Mucosa of stomach (tissue), 1 donor: Measurements from ENCODE around the gene DGKQ.
A peak's percentile ranks its signal among the peaks of the same experiment; 100 is the strongest.

Experiments used
- H3K27me3 ChIP-seq: one replicate; pipeline ENCODE4 v1.7.0; 2013; ENCODE audit warnings: mild to moderate bottlenecking, low read length; ENCODE audit not compliant: control insufficient read depth, insufficient read depth
- H3K36me3 ChIP-seq: one replicate; pipeline ENCODE4 v1.7.0; 2013; ENCODE audit warnings: low read length; ENCODE audit not compliant: control insufficient read depth, insufficient read depth
- H3K4me1 ChIP-seq: one replicate; pipeline ENCODE4 v1.7.0; 2013; ENCODE audit warnings: mild to moderate bottlenecking, low read length; ENCODE audit not compliant: control insufficient read depth, insufficient read depth
- H3K4me3 ChIP-seq: one replicate; pipeline ENCODE4 v1.7.0; 2013; ENCODE audit warnings: low read length
- H3K9ac ChIP-seq: one replicate; pipeline ENCODE4 v1.7.0; 2013; ENCODE audit warnings: mild to moderate bottlenecking, low read length, moderate library complexity
- H3K9me3 ChIP-seq: one replicate; pipeline ENCODE4 v1.7.0; 2013; ENCODE audit warnings: mild to moderate bottlenecking, low read length, moderate library complexity; ENCODE audit not compliant: control insufficient read depth
- donor health status: Pancreatic carcinoma.

The DGKQ gene

DNA sequence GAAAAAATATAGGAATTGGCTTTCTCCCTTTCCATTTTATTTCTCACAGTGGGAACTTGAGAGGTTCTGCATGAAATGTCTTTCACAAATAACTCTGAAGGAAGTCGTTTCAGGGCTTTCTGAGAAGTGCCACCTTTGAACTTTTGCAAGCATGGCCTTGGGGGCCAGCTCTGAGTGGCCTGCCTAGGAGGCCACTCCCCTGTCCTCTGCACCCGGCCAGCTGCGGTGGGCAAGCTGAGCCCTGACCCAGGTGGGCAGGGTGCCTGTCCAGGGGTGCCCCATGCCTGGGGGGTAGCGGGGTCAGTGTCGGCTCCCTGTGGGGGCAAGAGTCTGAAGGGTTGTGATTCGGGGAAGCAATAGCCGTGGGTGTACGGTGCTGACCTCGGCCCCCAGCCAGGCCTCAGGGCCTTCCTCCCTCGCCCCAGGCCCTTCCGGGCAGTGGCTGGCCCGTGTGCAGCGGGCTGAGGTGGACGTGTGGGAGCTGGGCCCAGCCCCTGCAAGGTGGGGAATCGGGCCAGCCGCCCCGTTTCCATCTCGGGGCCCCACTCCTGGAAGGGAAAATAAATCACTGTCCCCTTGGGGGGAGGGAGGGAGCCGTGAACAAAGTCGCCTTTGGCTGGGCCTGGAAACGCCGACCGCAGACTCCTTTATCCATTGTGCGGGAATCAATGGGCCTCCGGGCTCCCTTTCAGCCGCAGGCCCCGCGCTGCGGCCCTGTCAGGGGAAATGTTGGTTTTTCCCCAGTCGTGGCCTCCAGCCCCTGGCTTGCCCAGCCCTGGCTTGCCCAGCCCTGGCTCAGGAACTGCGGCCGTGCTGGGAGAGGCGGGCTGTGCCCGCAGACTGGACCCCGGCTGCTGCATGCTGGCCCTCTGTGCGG lies 41.2 kb upstream of the DGKQ start:
- Histone ChIP-seq H3K9ac (no peak overlapping the region), H3K36me3 (no peaks in the 10 kb centered on the region), H3K4me1 (peaks cover 15% of the 10 kb centered on the region), H3K9me3 (no peaks in the 10 kb centered on the region), H3K4me3 (no peak overlapping the region), H3K27me3 (no peaks in the 10 kb centered on the region)

DNA sequence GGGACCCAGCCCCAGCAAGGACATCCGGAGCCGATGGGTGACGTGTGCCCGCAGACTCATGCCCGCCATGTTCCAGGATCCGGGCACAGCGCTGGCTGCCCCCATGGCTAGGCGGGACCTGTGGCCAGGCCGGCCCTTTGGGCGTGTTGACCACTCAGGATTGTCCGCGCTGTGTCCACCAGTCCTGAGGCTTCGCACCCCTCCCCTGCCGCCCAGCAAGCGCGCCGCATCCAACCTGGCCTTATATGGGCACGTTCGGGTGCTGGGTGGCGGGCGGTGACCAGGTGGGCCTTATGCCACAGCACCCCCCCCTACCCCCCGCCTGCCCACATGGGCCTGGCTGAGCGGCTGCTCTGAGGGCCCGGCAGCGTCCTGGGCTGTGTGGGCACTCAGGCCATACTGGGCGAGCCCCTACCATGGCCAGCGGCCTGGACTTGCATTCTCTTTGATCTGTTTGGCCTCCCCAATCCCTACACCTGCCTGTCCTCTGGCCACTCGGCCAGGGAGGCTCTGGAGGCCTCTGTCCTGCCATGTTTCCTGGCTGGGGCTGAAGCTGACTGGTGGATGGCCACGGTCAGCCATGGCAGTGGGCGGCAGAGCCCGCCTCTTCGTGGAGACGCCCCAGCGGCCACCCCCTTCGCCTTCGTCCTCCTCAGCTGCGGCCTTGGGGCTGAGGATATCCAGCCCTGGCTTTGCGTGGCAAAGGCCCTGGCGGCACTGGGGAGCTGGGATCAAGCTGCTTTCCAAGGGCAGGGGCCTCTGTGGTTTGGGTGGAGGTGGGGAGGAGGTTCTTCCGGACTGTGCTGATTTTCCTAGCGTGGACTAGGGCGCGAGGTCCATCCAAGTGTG lies 40.1 kb upstream of the DGKQ start:
- H3K27me3 ChIP-seq, result peaks cover 8% of the 10 kb centered on the region
- H3K9ac ChIP-seq, result no peak overlapping the region
- no peaks in the 10 kb centered on the region for H3K36me3 ChIP-seq
- no peak overlapping the region for H3K4me3 ChIP-seq
- H3K9me3 ChIP-seq, result no peaks in the 10 kb centered on the region
- peaks cover 23% of the 10 kb centered on the region for H3K4me1 ChIP-seq

DNA sequence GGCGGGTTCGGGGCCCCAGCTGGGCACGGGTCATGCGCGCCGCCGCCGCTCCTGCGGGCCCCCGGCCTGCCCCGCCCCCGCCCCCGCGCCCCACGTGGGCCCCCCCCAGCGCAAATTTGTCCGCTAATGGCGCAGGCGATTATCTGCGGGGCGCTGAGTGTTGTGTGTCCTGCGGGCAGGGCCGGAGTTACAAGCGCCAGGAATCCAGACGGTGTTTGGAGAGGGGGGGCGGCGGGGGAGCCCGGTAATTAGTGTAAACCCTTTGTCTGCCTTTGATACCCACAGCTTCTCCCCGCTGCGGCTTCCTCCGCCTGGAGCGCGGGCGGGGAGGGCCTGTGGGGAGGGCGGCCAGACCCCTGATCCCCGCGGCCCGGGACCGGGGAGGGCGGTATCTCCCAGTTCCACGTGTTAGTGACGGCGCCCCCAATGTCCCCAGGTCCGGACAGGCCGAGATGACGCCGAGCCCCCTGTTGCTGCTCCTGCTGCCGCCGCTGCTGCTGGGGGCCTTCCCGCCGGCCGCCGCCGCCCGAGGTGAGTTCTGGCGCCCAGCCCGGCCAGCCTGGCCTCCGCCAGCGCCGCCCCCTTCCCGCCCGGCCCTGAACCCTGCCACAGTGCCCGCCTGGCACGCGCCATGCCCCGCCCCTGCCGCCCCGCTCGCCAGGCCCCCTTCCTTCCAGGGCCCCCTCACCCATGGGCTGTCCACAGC lies 38.8 kb upstream of the DGKQ start:
- Histone ChIP-seq H3K9me3 (no peaks in the 10 kb centered on the region), H3K36me3 (no peaks in the 10 kb centered on the region), H3K4me1 (peaks cover 23% of the 10 kb centered on the region), H3K4me3 (no peak overlapping the region), H3K9ac (peak overlapping the region; percentile 47), H3K27me3 (peaks cover 19% of the 10 kb centered on the region)

DNA sequence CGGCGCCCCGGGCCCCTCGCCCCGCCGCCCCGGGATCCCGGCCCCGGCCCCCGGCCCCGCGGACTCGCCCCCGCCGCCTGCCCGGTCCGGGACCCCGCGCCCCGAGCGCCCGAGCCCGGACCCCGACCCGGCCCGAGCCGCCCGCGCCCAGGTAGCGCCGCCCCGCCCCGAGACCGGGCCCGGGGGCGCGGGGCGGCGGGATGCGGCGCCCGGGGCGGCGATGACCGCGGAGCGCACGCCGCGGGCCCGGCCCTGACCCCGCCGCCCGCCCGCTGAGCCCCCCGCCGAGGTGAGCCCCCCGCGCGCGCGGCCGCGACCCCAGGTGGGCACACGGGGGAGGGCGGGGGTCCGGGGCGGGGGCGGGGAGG lies 38.3 kb upstream of the DGKQ start:
- Histone ChIP-seq H3K27me3 (peaks cover 23% of the 10 kb centered on the region), H3K4me3 (no peak overlapping the region), H3K4me1 (peaks cover 23% of the 10 kb centered on the region), H3K9ac (no peak overlapping the region), H3K9me3 (no peaks in the 10 kb centered on the region), H3K36me3 (no peaks in the 10 kb centered on the region)

DNA sequence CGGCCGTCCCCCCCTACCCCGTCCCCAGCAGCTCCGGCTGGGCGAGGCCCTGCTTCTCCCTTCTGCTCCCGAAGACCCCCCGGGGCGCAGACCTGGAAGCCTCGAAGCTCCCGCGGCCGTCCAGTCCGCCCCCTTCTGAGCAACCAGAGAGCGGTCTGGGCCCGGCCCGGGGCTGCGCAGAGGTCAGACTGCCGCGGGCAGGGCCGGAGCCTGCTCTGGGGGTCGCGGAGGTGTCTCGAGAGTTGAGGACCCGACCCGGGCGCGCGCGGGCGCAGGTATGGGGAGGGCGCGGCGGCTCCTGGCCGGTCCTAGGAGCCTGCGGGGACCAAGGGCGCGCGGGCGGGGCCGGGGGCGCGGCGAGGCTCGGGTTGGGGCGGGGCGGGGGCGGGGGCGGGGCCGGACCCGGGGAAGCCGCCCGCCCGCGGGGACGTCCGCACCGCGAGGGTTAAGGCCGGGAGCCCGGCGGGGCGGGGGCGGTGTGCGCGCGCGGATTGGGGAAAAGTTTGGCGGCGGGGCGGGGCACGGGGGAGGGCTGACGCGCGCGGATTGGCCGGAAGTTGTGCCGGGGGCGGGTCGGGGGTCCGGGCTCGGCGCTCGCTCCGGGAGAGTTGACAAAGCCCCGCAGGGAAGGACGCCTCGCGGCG lies 37.8 kb upstream of the DGKQ start, which contains the start of gene FGFRL1:
TSS of gene FGFRL1 (plus strand) at position 605 of the 644 bp plus-strand sequence. CDS start 860 bp downstream, outside the sequence.
- peak within 1 kb of the TSS; percentile 47 for H3K9ac ChIP-seq
- H3K36me3 ChIP-seq, result no peaks in the 10 kb centered on the region
- peak within 1 kb of the TSS; percentile 41 for H3K4me3 ChIP-seq
- peaks cover 23% of the 10 kb centered on the region for H3K27me3 ChIP-seq
- peaks cover 23% of the 10 kb centered on the region for H3K4me1 ChIP-seq
- H3K9me3 ChIP-seq, result no peaks in the 10 kb centered on the region

DNA sequence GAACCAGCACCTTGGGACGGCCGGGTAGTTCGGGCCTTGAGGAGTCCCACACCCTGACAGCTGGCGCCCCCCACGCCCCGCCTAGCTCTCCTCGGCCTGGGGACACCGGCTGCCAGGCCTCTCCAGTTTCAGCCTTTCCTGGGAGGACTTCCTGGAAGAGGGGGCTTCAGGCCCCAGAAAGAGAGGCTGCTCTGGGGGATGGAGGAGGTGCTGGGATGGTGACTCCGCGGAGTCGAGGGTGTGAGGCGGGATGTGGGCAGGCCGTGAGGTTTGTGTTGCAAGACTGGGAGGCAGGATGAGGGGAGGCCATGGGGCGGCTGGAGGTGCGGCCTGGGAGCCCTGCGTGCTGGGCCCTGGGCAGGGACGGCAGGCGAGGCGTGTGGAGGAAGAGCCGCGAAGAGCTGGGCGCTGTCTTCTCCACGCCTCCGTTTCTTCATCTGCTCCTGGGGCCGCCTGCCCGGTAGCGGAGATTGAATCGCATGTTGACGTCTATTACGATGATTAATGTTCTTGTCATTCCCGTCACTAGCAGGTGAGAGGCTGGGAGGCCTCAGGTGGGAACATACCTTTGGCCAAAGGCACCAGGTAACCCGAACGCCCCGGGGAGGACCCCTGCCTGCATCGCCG lies 37.1 kb upstream of the DGKQ start:
- H3K4me1 ChIP-seq, result peaks cover 23% of the 10 kb centered on the region
- no peaks in the 10 kb centered on the region for H3K9me3 ChIP-seq
- H3K4me3 ChIP-seq, result peak overlapping the region; percentile 41
- H3K36me3 ChIP-seq, result no peaks in the 10 kb centered on the region
- H3K9ac ChIP-seq, result no peak overlapping the region
- H3K27me3 ChIP-seq, result peaks cover 25% of the 10 kb centered on the region

DNA sequence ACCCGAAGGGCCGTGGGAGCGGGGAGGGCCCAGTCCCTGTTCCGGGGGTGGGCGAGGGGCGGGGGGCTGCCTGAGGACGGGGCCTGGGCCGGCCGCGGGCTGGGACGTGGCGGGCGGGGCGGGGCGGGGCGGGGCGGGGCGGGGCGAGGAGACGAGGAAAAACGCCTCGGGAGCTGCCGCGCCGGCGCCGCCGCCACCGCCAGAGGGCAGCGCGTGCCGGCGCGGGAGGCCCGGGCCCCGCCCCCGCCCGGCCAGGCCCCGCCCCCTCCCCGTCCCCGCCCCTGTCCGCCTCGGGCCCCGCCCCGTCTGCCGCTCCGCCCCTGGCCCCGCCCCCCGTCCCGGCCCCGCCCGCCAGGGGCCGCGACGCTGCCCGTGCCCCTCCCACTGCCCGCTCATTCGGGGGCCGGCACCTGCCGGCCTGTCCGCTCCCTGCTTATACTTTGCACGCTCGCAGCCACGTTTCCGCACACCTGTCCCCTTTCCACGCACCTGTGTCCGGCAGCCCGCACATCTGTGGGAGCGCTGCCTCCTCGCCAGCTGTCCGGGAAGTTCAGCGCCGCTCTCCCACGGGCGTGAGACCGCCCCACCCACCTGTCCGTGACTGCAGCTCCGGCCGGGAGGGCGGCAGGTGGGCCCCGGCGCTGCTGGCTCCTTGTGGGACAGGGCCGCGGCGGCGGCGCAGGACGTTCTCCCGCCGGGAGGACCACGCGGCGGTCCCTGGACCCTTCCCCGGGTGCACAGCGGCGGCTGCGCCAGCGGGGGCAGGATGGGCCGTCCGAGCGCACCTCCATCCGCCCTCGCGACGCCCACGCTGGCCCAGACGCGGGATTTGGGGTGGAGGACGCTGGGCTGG lies 36.4 kb upstream of the DGKQ start:
- H3K36me3 ChIP-seq, result no peaks in the 10 kb centered on the region
- H3K4me1 ChIP-seq, result peaks cover 23% of the 10 kb centered on the region
- no peaks in the 10 kb centered on the region for H3K9me3 ChIP-seq
- H3K27me3 ChIP-seq, result peaks cover 33% of the 10 kb centered on the region
- H3K4me3 ChIP-seq, result peak overlapping the region; percentile 41
- H3K9ac ChIP-seq, result peak overlapping the region; percentile 69

DNA sequence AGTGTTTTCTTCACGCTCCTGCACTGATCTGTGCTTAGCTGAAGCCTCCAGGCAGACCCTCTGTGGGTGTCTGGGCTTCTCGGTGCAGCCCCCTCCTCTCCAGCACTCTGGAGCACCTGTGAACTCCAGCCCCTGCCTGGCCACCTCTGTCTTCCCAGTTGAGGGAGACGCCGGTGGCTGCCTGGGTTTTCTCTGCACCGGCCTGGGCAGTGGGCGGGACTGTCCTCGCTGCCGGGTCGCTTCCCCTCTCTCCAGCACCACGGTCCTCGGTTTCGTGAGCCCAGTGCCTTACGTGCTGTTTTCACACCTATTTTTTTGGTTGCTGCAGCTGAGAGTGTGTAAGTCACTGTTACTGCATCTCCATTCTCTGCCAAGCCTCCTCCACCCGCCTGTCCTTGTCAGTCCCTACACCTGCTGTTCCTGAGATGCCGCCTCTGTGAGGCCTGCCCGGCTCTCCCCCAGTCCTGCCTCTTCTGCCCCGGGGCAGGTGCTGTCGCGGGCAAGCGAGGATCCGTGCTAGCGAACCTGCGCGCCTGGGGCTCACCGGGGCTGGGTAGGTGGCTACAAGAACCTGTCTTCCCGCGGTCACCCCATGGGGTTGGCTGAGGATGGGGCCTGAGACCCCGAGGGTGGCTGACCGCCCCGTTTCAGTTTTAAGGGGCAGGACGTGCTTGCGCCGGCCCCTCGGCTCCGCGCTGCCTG lies 35.6 kb upstream of the DGKQ start:
- Histone ChIP-seq H3K4me1 (peaks cover 23% of the 10 kb centered on the region), H3K9me3 (no peaks in the 10 kb centered on the region), H3K36me3 (no peaks in the 10 kb centered on the region), H3K9ac (peak overlapping the region; percentile 69), H3K27me3 (peaks cover 39% of the 10 kb centered on the region), H3K4me3 (peak overlapping the region; percentile 25)

DNA sequence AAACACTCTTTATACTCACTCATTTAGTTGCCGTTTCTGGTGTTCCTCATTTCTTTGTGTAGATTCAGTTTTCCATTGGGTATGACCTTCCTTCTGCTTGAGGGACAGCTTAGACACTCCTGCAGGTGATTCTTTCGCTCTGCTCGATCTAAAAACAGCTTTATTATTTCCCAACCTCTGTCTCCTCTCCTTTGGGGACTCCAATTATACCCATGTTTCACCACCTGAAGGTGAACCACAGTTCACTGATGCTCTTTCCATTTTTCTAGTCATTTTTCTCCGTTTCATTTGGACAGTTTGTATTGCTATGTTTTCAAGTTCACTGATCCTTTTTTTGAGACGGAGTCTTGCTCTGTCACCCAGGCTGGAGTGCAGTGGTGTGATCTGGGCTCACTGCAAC lies 33.5 kb upstream of the DGKQ start:
- H3K9ac ChIP-seq, result no peak overlapping the region
- H3K4me1 ChIP-seq, result peaks cover 23% of the 10 kb centered on the region
- H3K36me3 ChIP-seq, result no peaks in the 10 kb centered on the region
- H3K4me3 ChIP-seq, result no peak overlapping the region
- H3K9me3 ChIP-seq, result no peaks in the 10 kb centered on the region
- H3K27me3 ChIP-seq, result peaks cover 58% of the 10 kb centered on the region
